ENCODE measurements around the gene EVX2. TPM values are rescaled to one million over a fixed set of nuclear protein-coding genes. Genes with fewer than 3 reads are reported as not detected.

The EVX2 gene
- total and polyA plus RNA-seq, 4 donors = not detected

DNA sequence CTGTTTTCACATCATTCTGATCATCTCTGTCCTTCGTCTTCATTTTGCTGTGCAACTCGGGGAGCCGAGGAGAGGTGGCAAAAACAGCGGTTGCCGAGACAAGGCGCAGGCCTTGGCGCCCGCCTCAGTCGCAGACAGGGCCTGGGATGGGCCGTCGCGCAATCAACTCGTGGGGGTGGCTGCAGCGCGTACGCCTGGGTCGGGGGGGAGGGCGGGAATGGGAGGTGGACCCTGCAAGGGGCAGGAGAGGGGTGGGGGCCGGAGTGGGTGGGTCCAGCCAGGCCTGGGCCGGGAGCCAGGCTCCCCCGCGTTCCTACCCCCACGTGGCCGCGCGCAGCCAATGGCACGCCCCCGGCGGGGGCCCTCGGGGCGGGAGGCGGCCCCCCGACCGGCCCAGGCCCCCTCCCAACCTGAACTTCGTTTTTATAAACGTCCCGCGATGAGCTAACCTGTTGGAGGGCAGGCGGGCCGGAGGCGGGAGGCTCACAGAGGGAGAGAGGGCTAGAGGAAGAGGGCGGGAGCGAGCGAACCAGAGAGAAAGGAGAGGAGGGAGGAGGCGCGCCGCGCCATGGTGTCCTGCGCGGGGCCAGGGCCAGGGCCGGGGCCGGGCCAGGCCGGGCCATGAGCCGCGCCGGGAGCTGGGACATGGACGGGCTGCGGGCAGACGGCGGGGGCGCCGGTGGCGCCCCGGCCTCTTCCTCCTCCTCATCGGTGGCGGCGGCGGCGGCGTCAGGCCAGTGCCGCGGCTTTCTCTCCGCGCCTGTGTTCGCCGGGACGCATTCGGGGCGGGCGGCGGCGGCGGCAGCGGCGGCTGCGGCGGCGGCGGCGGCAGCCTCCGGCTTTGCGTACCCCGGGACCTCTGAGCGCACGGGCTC, 8.7 kb upstream of the EVX2 start, which contains the start of gene HOXD13:
TSS of gene HOXD13 (plus strand) at position 452 of the 875 bp plus-strand sequence. CDS start at position 622, 170 bp downstream.
- Histone ChIP-seq H3K4me3 (ENCODE audit: low read depth in 1 of 3, low read length in 3 of 3) (peak within 1 kb of the TSS in 1 of 3 donors; percentile 42), H3K9me3 (ENCODE audit: control insufficient read depth in 4 of 4, low read length in 3 of 4) (peaks cover 0 to 4% (median 2%) of the 10 kb centered on the region in 4 donors), H3K36me3 (ENCODE audit: control insufficient read depth in 4 of 4, insufficient read depth in 3 of 4, low read depth in 1 of 4, low read length in 3 of 4) (no peaks in the 10 kb centered on the region), H3K9ac (ENCODE audit: low read depth in 1 of 2, low read length in 2 of 2) (no peak within 1 kb of the TSS), H3K4me1 (ENCODE audit: control insufficient read depth in 4 of 4, insufficient read depth in 4 of 4, low read length in 3 of 4) (peaks cover 12 to 28% (median 23%) of the 10 kb centered on the region in 4 donors), H3K27ac (ENCODE audit: low read depth in 1 of 2, low read length in 2 of 2) (no peak within 1 kb of the TSS), H3K27me3 (ENCODE audit: control insufficient read depth in 4 of 4, insufficient read depth in 4 of 4, low read length in 3 of 4) (peaks cover 10 to 57% (median 26%) of the 10 kb centered on the region in 4 donors)
- DNase-seq (ENCODE audit: low spot score) = no peak
- TF ChIP-seq RAD21 (IDR thresholded peaks at IDR 0.05) = no peak
- no peak for TF ChIP-seq ATF3 (IDR thresholded peaks at IDR 0.05)
- TF ChIP-seq CTCF (IDR thresholded peaks at IDR 0.05; ENCODE audit: low read depth, low read length, missing input control) = no peak
- no peak for TF ChIP-seq NR2F2 (IDR thresholded peaks at IDR 0.05)
- no peak for TF ChIP-seq JUND (IDR thresholded peaks at IDR 0.05)
- TF ChIP-seq YY1 (IDR thresholded peaks at IDR 0.05) = no peak
- TF ChIP-seq FOXA2 (IDR thresholded peaks at IDR 0.05) = no peak
- no peak for TF ChIP-seq GABPA (IDR thresholded peaks at IDR 0.05 in 1 of 2, conservative IDR thresholded peaks at IDR 0.05 in 1 of 2)
- TF ChIP-seq, protein P1, sequence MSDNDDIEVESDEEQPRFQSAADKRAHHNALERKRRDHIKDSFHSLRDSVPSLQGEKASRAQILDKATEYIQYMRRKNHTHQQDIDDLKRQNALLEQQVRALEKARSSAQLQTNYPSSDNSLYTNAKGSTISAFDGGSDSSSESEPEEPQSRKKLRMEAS (IDR thresholded peaks at IDR 0.05) = no peak
- no peak for TF ChIP-seq EGR1 (IDR thresholded peaks at IDR 0.05; ENCODE audit: low read depth in 2 of 2)
- TF ChIP-seq SP1 (IDR thresholded peaks at IDR 0.05) = no peak
- no peak for TF ChIP-seq HNF4G (IDR thresholded peaks at IDR 0.05)
- no peak for TF ChIP-seq RXRA (IDR thresholded peaks at IDR 0.05)
- TF ChIP-seq FOXA1 (IDR thresholded peaks at IDR 0.05) = no peak
- WGBS = 6% methylated on average over 95 of the region's 95 CpGs

DNA sequence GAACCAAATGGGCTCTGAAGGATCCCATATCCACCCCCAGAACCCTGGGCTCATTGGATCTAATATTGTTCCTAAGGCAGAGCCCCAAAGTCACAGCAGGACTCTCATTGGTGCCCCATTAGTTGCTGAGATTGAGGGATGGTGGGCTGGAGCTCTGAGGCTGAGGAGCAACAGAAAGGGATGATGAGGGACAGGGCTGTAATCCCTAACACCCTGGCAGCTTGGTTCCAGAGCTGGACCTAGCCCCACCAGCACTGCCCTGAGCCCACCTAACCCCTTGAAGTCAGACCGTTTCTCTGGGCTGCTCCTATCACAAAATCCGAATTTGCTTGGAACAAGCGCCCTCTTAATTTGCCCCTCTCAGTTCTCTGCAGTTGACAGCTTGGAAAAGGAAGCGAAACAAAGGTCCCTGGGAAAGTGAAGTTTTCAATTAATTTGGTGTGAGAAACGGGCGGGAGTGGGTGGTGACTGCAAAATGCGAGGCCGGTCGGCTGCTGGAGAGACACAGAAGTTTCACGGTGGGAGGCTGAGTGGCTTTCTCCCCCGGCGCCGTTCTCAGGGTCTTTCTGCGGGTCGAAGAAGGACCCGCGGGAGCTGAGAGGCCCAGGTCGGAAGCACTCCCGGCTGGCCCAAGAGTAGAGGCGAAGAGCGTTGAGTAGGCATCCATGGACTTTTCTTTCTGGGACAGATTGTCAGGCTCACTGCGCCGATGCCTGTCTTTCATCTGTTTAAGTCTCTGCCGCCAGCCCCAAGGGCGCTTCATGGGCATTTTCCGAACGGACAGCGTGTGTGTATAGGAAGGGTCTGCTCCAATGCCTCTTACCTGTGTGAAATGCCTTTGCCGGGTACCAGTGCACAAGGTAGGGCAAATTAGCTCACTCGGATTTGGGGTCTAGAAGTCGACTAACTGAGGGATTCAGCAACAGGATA, 7.8 kb upstream of the EVX2 start:
- no peak for DNase-seq (ENCODE audit: low spot score)
- no peaks in the 10 kb centered on the region for H3K36me3 ChIP-seq (ENCODE audit: control insufficient read depth in 4 of 4, insufficient read depth in 3 of 4, low read depth in 1 of 4, low read length in 3 of 4)
- H3K27me3 ChIP-seq (ENCODE audit: control insufficient read depth in 4 of 4, insufficient read depth in 4 of 4, low read length in 3 of 4) = peaks cover 10 to 53% (median 30%) of the 10 kb centered on the region in 4 donors
- WGBS = 7% methylated on average over 31 of the region's 31 CpGs
- peaks cover 0 to 4% (median 2%) of the 10 kb centered on the region in 4 donors for H3K9me3 ChIP-seq (ENCODE audit: control insufficient read depth in 4 of 4, low read length in 3 of 4)
- H3K9ac ChIP-seq (ENCODE audit: low read depth in 1 of 2, low read length in 2 of 2) = no peak overlapping the region
- H3K4me1 ChIP-seq (ENCODE audit: control insufficient read depth in 4 of 4, insufficient read depth in 4 of 4, low read length in 3 of 4) = peaks cover 11 to 19% (median 14%) of the 10 kb centered on the region in 4 donors
- no peak overlapping the region for H3K27ac ChIP-seq (ENCODE audit: low read depth in 1 of 2, low read length in 2 of 2)
- H3K4me3 ChIP-seq (ENCODE audit: low read depth in 1 of 3, low read length in 3 of 3) = no peak overlapping the region
- TF ChIP-seq YY1 (IDR thresholded peaks at IDR 0.05) (no peak), SP1 (IDR thresholded peaks at IDR 0.05) (no peak), HNF4G (IDR thresholded peaks at IDR 0.05) (no peak), RAD21 (IDR thresholded peaks at IDR 0.05) (no peak), CTCF (IDR thresholded peaks at IDR 0.05; ENCODE audit: low read depth, low read length, missing input control) (no peak), NR2F2 (IDR thresholded peaks at IDR 0.05) (no peak), ZBTB33 (IDR thresholded peaks at IDR 0.05) (no peak), JUND (IDR thresholded peaks at IDR 0.05) (no peak), HNF4A (conservative IDR thresholded peaks at IDR 0.05) (no peak), FOXA2 (IDR thresholded peaks at IDR 0.05) (no peak), EGR1 (IDR thresholded peaks at IDR 0.05; ENCODE audit: low read depth in 2 of 2) (no peak), RXRA (IDR thresholded peaks at IDR 0.05) (no peak), ATF3 (IDR thresholded peaks at IDR 0.05) (no peak)
- TF ChIP-seq, protein P1 (IDR thresholded peaks at IDR 0.05) = no peak

All from liver (tissue), 9 donors.